PC-9 (cell line): ENCODE measurements around the gene UQCRQ. TPM values are rescaled to one million over a fixed set of nuclear protein-coding genes. Genes with fewer than 3 reads are reported as not detected.

Source experiments
- BruUV-seq: library from RNA; stranded (reverse); fragments of 400-500 nt; replicated peaks from 2 replicates; lab custom pipeline; 2021; lab: Mats Ljungman, UMichigan
- CTCF ChIA-PET: fragments of 300-600 bp; sonication (Branson Sonifier 250); formaldehyde crosslinking; loops from one replicate; lab custom pipeline; 2022; ENCODE audit warnings: antibody characterized with exemption; lab: Charles Lee
- POLR2A ChIA-PET: fragments of 300-600 bp; sonication (Branson Sonifier 250); formaldehyde crosslinking; loops from one replicate; lab custom pipeline; 2022; ENCODE audit warnings: antibody characterized with exemption; ENCODE audit not compliant: unreplicated experiment; lab: Charles Lee
- DNase-seq, 2 experiments: peaks; one replicate each; pipeline versions ENCODE4 v3.0.0 to v3.0.0-alpha.2; 2015 to 2022; ENCODE audit warnings: mixed read lengths in 1 of 2
- H2AFZ ChIP-seq: fragments of 200-600 bp; sonication (generic); 2 replicates; pipeline ENCODE4 v1.8.1; 2017; ENCODE audit warnings: antibody characterized with exemption
- H3F3A ChIP-seq: fragments of 200-600 bp; sonication (generic); 2 replicates; pipeline ENCODE4 v1.8.1; 2017; ENCODE audit warnings: antibody characterized with exemption, mild to moderate bottlenecking, low read depth; ENCODE audit not compliant: insufficient read depth
- H3K27ac ChIP-seq: fragments of 200-600 bp; sonication (generic); 2 replicates; pipeline ENCODE4 v1.6.1; 2016; ENCODE audit warnings: mixed run types
- H3K27me3 ChIP-seq: fragments of 200-600 bp; sonication (generic); 2 replicates; pipeline ENCODE4 v1.6.1; 2016; ENCODE audit warnings: low read depth, mixed run types; ENCODE audit not compliant: insufficient read depth
- H3K36me3 ChIP-seq: fragments of 200-600 bp; sonication (generic); 2 replicates; pipeline ENCODE4 v1.6.1; 2016; ENCODE audit warnings: low read depth, mixed run types
- H3K4me1 ChIP-seq: fragments of 200-600 bp; sonication (generic); replicated peaks from 2 replicates; pipeline ENCODE4 v1.6.1; 2016; ENCODE audit warnings: mixed run types; ENCODE audit not compliant: insufficient read depth
- H3K4me2 ChIP-seq: fragments of 200-600 bp; sonication (generic); 2 replicates; pipeline ENCODE4 v1.6.1; 2017; ENCODE audit warnings: mixed run types
- H3K4me3 ChIP-seq: fragments of 200-600 bp; sonication (generic); 2 replicates; pipeline ENCODE4 v1.6.1; 2016; ENCODE audit warnings: mixed run types
- H3K79me2 ChIP-seq: fragments of 200-600 bp; sonication (generic); 2 replicates; pipeline ENCODE4 v1.6.1; 2017; ENCODE audit warnings: low read depth, mixed run types
- H3K9me2 ChIP-seq: fragments of 200-600 bp; sonication (generic); 2 replicates; pipeline ENCODE4 v1.8.1; 2017; ENCODE audit warnings: mild to moderate bottlenecking; ENCODE audit not compliant: insufficient read depth
- H3K9me3 ChIP-seq: fragments of 200-600 bp; sonication (generic); 2 replicates; pipeline ENCODE4 v1.8.1; 2016; ENCODE audit warnings: low read depth; ENCODE audit not compliant: insufficient read depth
- H4K20me1 ChIP-seq: fragments of 200-600 bp; sonication (generic); 2 replicates; pipeline ENCODE4 v1.8.1; 2017; ENCODE audit not compliant: insufficient read depth
- CTCF ChIP-seq: fragments of 200-600 bp; sonication (generic); conservative IDR thresholded peaks from 2 replicates; pipeline ENCODE4 v1.6.1; 2017; ENCODE audit warnings: mixed run types, antibody characterized with exemption, mild to moderate bottlenecking, moderate library complexity
- EZH2 ChIP-seq: fragments of 200-600 bp; sonication (generic); IDR thresholded peaks from 2 replicates; pipeline ENCODE4 v1.8.0; 2017; ENCODE audit warnings: antibody characterized with exemption, low read depth
- intact Hi-C: fragments of 100-400 bp; cut with micrococcal nuclease; formaldehyde crosslinking; loops from one replicate; pipeline ENCODE4 v1.10.0; 2022; ENCODE audit not compliant: unreplicated experiment
- total RNA-seq: library from RNA; stranded (reverse); gene quantifications from 2 replicates; pipeline ENCODE4 v1.2.3, GENCODE V29; 2021

The UQCRQ gene
- total RNA-seq, 1 experiment from 2014 or later, result 414 TPM

GRCh38 chr5:132907161-132907560 is 40.7 kb downstream of the UQCRQ start:
- peaks cover 31% of the 10 kb centered on the region for H4K20me1 ChIP-seq
- intact Hi-C loops, result no loop called here
- DNase-seq, result no peak

GRCh38 chr5:132909702-132910101 is 43.3 kb downstream of the UQCRQ start:
- H3K36me3 ChIP-seq, result peaks cover 26% of the 10 kb centered on the region
- no peak overlapping the region for H2AFZ ChIP-seq
- CTCF ChIA-PET, result no interaction called here
- H3K27ac ChIP-seq, result no peak overlapping the region
- no peaks in the 10 kb centered on the region for H3K4me1 ChIP-seq
- H3K27me3 ChIP-seq, result no peaks in the 10 kb centered on the region
- intact Hi-C loops, result no loop called here
- H3K9me3 ChIP-seq, result no peaks in the 10 kb centered on the region
- peaks cover 12% of the 10 kb centered on the region for H3F3A ChIP-seq
- H3K4me3 ChIP-seq, result no peak overlapping the region
- POLR2A ChIA-PET, result no interaction called here
- peaks cover 4% of the 10 kb centered on the region; the same call in 1 of the 2 replicates for H3K9me2 ChIP-seq
- no peak overlapping the region for H3K4me2 ChIP-seq
- no TSS peak for BruUV-seq
- peaks cover under 1% of the 10 kb centered on the region; the same call in 1 of the 2 replicates for H3K79me2 ChIP-seq
- no peak for TF ChIP-seq EZH2
- no peak for TF ChIP-seq CTCF
- DNase-seq, result no peak
- H4K20me1 ChIP-seq, result peaks cover 31% of the 10 kb centered on the region

More at GRCh38 chr5:132907161-132907560, 40.7 kb downstream of the UQCRQ start:
- Histone ChIP-seq H3K36me3 (peaks cover 29% of the 10 kb centered on the region), H3K9me3 (no peaks in the 10 kb centered on the region), H3K4me1 (no peaks in the 10 kb centered on the region), H3K79me2 (peaks cover 4% of the 10 kb centered on the region), H3K4me3 (no peak overlapping the region), H3K27me3 (no peaks in the 10 kb centered on the region), H2AFZ (no peak overlapping the region), H3K9me2 (peaks cover 4% of the 10 kb centered on the region; the same call in 1 of the 2 replicates), H3K27ac (no peak overlapping the region), H3F3A (peaks cover 12% of the 10 kb centered on the region; the same call in 1 of the 2 replicates), H3K4me2 (no peak overlapping the region)
- TF ChIP-seq CTCF (no peak), EZH2 (no peak)
- CTCF ChIA-PET, result interaction anchor here (0.6 kb wide), 1 partner anchor 621 kb away, joined by 3 read pairs; no protein-coding TSS in a partner anchor
- POLR2A ChIA-PET, result no interaction called here
- BruUV-seq, result no TSS peak

- Histone ChIP-seq H2AFZ (no peak overlapping the region), H3K4me2 (no peak overlapping the region), H3K4me3 (no peak overlapping the region), H3K9me3 (no peaks in the 10 kb centered on the region), H3K79me2 (0 out of 2 replicates have a peak, but pooled peaks cover 8% of the 10 kb centered on the region), H3K27me3 (no peaks in the 10 kb centered on the region), H4K20me1 (peaks cover 7% of the 10 kb centered on the region), H3K9me2 (no peaks in the 10 kb centered on the region), H3K36me3 (peaks cover 5% of the 10 kb centered on the region), H3K27ac (no peak overlapping the region), H3F3A (peaks cover 16% of the 10 kb centered on the region), H3K4me1 (no peaks in the 10 kb centered on the region)
- ChIA-PET CTCF (no interaction called here), POLR2A (interaction anchor here (0.7 kb wide), 1 partner anchor 102 kb away, joined by 22 read pairs; no protein-coding TSS in a partner anchor)
- TF ChIP-seq EZH2, result no peak
- no peak for TF ChIP-seq CTCF
- BruUV-seq, result no TSS peak
- no peak for DNase-seq
- intact Hi-C loops, result no loop called here
Observed at GRCh38 chr5:132915681-132916080, 49.2 kb downstream of the UQCRQ start.
